Stimulated activated CD8-positive, alpha-beta memory T cell treated with anti-CD3 and anti-CD28 coated beads, Interleukin-7, amount 100 ng/mL, for 24 hours (primary cell): ENCODE data around the gene BLOC1S6.

ENCODE experiments used
- DNase-seq: peaks from one replicate; pipeline ENCODE4 v3.0.0-alpha.2; 2020; ENCODE audit warnings: low read depth

BLOC1S6 gene

DNA sequence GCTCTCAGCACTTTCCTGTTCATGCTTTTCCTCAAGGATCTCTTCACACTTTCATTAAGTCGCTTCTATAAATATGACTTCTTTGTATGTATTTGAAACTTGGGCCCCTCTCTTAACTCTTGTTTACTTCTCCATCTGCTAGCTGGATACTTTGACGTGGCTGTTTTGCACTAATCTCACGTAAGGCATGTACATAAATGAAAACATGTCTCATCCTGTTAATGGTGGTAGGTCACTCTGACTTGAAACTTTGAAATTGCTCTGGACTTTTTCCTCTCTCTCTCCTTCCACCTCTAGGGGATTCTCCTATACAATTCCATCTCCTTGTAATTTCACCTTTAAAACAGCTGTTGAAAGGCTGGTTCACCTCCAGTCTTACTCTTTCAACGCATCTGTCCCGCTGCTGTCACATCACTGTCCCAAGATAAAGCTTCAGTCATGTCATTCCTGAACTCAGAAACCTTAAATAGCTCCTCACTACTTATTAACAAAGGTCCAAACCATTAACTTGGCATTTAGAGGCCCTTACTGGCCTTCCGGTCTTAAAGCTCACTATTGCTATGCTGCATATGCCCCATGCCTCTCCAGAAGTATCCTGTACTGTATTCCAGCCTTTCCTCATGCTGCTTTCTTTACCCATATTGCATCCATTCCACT, 1.2 kb downstream of the BLOC1S6 start:
- DNase-seq = no peak

DNA sequence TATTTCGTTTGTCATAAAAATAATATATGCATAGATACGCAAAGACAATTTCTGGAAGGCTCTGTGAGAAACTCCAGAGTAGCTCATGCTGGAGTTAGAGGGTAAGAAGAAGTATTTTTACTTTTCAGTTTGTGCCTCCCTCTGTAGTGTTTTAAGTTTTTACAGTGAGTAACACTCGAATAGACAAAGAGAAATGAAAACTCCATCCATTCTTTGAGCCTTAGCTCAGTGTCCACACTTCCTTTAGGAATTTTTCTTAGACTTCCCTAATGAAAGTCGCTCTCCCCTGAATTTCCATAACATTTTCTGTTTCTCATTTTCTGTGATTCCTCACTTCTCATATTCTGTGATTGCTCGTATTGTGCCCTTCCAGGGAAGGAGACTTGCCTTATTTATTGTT, 2.1 kb downstream of the BLOC1S6 start:
- DNase-seq = no peak

DNA sequence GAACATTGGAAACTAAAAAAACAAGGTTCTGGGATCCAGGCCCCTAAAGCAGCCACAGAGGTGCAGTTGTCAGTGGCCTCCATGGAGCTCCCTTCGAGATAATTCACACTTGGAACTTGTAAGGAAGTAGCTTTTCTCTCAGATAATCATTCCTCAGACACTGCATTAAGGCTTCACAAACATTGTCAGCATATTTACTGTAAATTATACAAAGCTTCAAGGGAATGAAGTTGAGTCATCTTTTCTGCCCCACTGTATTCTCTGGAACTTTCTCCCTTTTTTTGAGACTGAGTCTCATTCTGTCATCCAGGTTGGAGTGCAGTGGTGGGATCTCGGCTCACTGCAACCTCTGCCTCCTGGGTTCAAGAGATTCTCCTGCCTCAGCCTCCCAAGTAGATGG, 7.1 kb downstream of the BLOC1S6 start:
- DNase-seq = no peak

DNA sequence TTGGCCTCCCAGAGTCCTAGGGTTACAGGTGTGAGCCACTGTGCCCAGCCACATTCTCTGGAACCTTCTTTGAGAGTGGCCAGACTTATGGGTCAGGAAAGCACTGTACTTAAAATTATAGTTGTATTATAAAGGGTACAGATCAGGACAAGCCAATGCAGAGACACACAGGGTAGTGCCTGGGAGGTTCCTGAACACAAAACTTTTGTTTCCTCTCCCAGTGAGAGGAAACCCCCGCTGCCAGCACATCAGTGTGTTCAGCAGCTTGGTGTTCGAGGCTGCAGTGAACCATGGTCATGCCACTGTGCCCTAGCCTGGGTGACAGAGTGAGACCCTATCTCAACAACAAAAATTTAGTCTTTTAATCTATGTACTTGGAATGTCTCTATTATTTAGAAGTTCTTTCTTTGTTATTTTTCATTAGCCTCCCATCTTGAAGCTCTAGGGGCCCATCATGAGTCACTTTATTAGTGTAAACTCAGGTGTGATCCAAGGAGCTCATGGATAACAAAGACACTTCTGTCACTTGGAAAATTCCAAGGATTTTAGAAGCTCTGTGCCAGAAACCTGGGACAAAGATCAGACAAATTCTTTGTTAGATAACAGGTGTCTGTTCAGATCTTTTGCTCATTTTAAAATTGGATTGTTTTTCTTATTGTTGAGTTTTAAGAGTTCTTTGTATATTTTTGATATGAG, 7.8 kb downstream of the BLOC1S6 start:
- no peak for DNase-seq

DNA sequence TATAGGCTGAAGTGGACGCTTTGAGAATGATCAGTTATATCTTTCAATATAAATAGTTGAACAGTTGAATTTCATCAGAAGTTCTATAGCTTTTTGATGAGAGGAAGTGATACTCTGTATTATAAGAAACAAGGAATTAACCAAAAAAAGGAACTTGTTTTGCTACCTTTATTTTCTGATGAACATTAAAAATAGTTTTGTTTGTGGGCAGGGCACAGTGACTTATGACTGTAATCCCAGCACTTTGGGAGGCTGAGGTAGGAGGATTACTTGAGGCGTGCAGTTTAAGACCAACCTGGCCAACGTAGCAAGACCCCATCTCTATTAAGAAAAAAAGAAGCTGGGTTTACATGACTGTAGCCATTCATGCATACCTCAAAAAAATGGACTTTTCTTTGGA, 16.7 kb downstream of the BLOC1S6 start:
- DNase-seq = no peak

DNA sequence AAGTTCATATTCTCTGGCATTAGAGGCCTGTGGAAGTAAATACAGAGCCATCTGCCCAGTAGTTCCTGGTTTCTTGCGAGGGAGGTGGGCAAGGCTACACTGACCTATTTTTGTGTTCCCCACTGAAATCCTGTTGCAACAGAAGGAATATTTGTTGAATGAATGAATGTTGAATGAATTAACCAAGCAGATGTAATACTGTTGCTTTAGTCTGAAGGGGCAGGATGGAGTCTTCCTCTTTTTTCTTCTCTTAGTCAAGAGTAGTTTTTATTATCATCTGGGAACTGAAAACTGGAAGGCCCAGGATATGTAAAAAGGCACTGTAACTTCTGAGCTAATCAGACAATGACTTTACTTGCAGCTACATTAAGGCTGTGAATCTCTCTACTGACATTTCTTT, 17.1 kb downstream of the BLOC1S6 start:
- no peak for DNase-seq

DNA sequence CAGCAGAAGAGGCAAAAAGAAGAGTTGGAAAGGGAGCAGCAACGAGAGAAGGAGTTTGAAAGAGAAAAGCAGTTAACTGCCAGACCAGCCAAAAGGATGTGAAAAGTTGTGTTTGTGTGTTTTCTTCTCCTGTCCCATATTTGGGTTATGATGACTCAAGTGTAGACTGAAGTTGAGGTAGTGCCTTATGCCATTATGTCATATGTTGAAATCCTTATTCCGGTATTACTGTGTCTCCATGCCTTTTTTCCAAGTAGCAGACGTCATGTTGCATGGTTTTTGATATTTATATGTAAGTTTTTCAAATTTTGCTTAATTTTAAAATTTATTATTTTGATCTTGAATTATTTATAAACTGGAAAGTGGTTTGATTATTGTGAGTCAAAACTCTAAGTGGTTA, 19.2 kb downstream of the BLOC1S6 start:
- no peak for DNase-seq

DNA sequence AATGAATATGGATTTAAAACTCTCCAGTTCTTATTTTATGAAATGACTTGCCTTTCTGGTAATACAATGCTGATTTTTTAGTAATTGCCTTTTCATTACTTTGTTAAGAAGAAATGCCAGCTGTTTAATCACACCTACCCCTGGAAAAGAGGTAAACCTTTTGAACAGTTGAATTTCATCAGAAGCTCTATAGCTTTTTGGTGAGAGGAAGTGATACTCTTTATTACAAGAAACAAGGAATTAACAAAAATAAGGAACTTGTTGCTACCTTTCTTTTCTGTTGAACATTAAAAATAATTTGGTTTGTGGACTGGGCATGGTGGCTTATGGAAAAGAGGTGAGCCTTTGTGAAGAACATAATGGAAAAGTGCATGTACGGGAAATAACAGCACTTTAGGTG, 19.7 kb downstream of the BLOC1S6 start:
- DNase-seq = no peak

DNA sequence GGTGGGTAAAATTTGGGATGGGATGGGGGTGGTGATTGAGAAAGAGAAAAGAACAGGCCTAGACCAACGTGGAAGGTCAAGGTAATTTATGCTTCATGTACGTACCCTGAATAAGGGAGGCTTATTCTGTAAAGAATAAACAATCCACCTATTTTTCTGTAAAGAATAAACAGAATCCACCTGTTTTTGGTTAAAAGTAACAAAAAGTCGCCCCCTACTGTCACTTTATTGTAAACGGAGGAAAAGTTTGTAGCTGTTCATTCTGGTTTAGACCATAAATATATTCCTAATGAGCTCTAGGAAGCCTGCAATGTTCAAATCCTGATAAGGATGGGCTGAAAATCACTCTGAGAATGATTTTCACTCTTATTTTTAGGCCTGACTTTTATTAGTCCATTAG, 24.1 kb downstream of the BLOC1S6 start:
- DNase-seq = no peak

DNA sequence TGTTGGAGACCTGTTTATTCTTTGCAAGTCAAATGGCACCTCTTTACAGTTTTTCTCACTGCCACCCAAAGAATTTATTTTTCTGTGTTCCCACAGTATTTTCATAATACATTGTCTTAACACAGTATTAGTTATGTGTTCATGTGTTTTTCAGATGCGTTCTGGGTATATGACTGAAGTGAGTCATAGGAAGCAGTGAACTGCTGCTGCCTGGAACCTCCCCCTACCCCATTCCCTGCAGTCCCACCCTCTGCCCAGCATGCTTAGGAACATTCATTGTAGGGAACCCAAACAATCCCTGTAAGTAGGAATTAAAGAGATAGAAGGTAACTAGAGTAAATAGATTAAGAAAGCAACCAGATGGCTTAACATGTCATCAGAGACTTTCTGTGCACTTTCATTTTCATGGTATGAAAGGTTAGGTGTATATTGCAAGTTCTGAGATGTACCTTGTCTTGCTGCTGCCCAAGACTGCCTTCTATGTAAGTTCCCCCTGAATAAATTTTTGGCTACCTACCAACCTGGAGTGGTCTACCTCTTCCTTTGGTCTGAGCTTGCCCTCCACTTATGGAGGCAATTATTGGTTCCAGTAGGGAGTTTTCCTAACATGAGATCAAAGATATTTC, 25.7 kb downstream of the BLOC1S6 start:
- no peak for DNase-seq

DNA sequence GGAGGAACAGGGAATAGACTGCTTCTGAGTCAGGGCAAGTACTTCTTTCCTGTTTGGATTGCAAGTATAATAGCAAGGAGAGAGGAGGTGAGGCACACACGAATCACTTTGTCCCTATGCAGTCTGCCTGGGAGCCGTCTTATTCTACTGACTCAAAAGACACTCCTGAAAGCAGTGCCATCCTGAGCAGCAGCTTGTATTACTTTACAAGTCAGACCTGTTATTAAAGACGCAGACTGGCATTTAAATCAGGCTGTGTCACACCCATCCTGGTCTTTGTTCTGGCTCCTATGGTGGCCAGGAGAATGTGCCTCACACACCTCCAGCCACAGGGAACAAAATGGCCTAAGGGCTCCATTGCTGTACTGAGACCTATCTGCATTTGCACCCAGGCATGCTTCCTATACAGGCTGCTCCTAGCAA, 29.7 kb downstream of the BLOC1S6 start:
- no peak for DNase-seq

DNA sequence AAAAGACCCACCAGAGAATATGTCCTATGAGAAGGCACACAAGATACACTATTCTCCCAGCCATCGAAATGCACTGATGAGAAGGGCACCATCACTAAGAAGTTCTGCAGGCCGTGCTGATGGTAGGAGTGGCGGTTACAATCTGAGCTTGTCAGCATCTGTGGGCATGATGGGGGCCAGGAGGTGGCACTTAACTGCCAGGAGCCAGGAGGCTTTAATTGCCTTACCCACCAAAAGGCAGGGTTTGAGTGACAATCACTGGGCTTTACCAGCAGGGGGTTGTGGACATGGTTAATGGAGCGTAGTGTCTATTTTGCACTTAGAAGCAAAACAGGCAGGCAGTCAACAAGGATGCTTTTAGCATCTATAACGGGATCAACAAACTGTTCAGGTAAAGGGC, 31.6 kb downstream of the BLOC1S6 start:
- no peak for DNase-seq

DNA sequence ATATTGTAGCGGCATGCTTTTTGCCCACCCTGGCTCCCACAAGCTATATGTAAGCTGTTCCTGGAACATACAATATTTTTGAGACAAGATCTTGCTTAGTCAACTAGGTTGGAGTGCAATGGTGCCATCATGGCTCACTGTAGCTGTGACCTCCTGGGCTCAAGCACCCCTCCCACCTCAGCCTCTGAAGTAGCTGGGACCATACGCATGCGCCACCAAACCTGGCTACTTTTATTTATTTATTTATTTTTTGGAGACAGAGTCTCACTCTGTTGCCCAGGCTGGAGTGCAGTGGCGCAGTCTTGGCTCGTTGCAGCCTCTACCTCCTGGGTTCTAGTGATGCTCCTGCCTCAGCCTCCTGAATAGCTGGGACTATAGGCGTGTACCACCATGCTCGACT, 41.0 kb downstream of the BLOC1S6 start:
- no peak for DNase-seq

DNA sequence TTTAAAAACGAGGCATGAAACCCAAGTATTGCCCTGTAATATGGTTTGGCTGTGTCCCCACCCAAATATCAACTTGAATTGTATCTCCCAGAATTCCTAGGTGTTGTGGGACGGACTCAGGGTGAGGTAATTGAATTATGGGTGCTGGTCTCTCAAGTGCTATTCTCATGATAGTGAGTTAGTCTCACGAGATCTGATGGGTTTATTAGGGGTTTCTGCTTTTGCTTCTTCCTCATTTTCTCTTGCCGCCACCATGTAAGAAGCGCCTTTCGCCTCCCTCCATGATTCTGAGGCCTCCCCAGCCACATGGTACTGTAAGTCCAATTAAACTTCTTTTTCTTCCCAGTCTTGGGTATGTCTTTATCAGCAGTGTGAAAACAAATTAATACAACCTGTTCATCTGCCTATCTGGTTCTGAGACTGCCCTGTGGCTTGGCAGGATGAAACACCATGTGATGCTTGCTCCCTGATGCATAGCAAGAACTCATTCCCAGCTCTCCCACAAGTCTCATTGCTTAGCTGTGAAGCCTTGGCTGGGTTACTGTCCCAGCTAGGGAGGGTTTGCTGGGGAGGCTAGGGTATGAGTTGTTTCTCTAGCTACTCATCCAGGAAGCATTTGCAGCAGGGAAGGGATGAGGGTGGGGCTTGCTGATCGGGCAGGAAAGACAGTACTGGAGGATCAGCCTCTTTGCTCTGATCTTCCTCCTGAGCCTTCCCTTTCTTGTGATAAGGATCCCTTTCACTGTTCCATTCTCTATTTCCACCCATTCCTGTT, 43.9 kb downstream of the BLOC1S6 start:
- no peak for DNase-seq

DNA sequence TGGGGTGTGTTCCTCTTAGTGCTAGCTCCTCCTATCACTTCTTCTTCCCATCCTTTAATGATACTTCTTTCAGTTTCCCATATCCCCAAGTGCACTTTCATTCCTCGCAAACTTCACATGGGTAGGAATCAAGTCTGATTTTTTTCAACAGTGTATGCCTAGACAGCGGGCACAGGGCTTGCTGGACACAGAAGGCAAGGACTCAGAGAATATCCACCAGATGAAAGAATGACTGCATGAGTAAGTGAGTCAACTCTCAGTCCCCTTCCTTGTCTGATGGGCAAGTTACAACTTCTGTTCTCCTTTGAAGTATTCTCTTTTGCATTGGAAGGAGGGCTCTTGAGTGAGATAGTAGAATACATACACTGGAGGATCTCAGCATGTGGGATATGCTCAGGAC, 44.6 kb downstream of the BLOC1S6 start:
- DNase-seq = no peak

DNA sequence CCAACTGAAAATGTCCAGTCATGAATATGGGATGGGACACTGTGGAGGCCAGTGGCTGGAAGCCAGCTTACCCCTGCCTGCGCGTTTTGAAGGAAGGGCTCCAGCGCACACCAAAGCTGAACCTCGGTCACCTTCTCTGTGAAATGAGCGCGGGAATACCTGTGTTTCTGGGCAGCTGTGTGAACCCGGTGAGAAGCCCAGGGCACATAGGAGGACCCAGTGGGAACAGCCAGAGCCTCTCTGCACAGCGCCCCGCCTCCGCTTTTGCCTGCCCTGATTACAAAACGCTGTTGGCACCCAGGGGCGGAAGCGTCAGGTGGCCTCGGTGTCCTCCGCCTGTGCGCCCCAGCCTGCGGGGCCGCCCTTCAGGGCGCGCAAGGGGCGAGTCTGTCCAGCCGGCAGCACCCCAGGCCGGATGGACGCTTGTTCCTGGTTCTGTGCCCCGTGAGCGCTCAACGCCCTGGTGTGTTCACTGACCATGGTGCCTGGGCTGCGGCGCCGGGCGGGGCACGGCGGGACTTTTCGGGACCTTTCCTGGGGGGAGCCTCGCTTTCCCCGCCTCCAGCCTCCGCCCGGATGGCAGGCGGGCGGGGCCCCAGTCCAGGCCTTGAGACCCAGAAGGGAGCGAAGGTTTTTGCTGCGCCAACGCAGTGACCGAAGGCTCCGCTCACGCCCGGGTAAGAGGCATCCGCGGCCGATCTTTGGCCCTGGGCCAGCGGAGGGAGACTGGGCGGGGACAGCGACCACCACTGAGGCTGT, 47.4 kb downstream of the BLOC1S6 start, which contains the start of gene SQOR:
TSS of gene SQOR (plus strand) at position 598 of the 759 bp plus-strand sequence. CDS start 23,895 bp downstream, outside the sequence.
- peak; percentile 26 for DNase-seq

DNA sequence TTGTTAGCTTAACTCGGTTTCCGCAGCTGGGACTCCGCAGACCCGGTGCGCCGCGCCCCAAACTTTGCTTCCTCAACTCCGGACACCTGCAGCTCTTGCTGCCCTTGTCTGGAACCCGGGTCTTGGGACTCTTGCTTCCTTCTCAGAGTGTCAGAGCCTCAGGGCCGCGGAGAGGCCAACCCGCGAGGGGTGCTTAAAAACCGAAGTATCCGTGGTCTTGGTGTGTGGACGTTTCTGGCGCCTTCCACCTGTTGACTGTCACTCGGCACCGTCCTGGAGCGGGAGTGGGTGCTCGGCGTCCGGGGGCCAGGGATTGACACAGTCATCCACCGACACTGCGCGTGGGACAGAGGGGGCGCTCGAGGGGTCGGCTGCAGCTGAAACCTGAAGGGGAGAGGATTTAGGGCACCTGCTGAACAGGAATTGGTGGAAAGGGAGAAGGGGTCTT, 48.0 kb downstream of the BLOC1S6 start:
- DNase-seq = peak; percentile 33

DNA sequence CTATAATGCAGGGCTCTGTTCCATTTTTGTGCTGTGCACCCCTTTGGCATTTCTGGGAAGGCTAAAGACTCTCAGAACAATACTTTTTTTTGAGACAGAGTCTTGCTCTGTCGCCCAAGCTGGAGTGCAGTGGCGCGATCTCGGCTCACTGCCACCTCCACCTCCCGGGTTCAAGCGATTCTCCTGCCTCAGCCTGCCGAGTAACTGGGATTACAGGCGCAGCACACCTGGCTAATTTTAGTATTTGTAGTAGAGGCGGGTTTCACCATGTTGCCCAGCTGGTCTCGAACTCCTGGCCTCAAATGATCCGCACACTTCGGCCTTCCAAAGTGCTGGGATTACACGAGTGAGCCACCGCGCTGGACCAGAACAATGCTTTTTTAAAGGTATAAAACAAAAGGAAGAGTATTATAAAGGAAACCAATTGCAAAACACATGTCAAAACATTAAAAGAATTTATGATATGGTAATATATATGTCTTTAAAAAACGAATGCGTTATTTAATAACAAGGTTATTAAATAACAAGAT, 48.6 kb downstream of the BLOC1S6 start:
- no peak for DNase-seq

DNA sequence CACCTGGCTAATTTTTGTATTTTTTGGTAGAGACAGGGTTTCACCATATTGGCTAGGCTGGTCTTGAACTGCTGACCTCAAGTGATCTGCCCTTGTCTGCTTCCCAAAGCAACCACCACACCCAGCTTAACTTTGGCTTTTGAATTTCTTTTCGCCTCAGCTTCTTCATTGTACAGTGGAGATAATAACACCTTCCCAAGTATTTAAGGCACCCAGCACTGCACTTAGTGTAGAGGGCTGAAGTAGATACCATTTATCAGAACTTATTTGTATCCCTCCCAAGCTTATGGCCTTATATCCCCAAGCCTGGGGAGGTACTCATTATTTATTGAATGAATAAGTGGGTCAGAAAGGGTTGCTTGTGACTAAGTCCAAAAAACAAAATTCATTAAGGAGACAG, 50.0 kb downstream of the BLOC1S6 start:
- no peak for DNase-seq

DNA sequence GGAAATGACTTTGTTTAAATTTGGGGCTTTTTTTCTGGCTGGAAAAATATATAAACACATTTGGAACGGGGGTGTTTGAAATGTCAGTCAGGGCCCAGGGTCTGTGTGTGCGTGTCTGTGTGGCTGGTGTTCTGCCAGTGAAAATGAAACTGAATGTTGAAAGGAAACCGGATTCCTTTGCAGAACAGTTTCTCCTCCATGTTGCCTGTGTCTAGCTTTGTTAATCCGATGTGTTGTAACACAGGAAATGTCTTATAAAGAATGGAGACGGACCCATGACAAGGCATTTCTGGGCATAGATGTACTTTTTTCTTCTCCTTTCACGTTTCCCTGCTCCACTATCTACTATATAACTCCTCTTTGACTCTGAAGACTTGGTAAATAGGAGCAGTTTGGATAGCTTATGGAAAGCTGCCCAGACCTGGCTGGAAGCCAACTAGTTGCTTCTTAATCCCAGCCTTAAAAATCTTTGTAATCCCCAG, 50.4 kb downstream of the BLOC1S6 start:
- DNase-seq = peak; percentile 13

DNA sequence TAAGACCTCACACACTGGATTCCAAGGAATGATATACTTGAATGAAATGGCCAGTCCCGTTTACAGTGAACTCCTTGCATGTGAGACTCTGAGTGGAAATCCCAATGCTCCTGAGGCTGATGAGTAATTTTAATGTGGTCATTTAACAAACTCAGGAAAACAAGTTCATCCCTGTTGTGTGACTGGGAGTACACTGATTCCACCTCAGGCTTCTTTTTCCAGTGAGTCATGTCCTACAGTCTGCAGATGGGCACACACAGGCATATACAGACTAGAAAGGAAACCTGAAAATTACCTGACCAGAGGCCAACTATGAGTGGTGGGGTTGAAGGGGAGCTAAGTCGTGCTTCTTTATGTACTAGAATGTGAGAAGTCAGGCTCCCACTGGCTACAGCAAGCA, 53.4 kb downstream of the BLOC1S6 start:
- no peak for DNase-seq
